ENCODE data around the gene RPP14.
A peak's percentile ranks its signal among the peaks of the same experiment; 100 is the strongest.
"Not testable (repeated sequence)": the region's sequence is repeated elsewhere in the genome, so short reads cannot be mapped to it uniquely, and the experiment has no call there.

RPP14 gene

GRCh38 chr3:58329922-58330413 is 23.9 kb downstream of the RPP14 start:
- Histone ChIP-seq H3K9me3 (ENCODE audit: control insufficient read depth in 1 of 2, low read length in 2 of 2) (no peaks in the 10 kb centered on the region), H3K36me3 (ENCODE audit: control insufficient read depth in 1 of 2, insufficient read depth in 2 of 2, low read length in 2 of 2) (no peaks in the 10 kb centered on the region), H3K4me1 (ENCODE audit: control insufficient read depth in 1 of 2, insufficient read depth in 2 of 2, low read length in 2 of 2) (peaks cover 17 to 25% of the 10 kb centered on the region in 2 donors), H3K27ac (ENCODE audit: low read depth, low read length) (no peak overlapping the region), H3K4me3 (ENCODE audit: low read depth in 1 of 2, low read length in 2 of 2) (no peak overlapping the region), H3K9ac (ENCODE audit: low read depth in 1 of 2, low read length in 2 of 2) (no peak overlapping the region), H3K27me3 (ENCODE audit: control insufficient read depth in 1 of 2, insufficient read depth in 2 of 2, low read length in 2 of 2) (no peaks in the 10 kb centered on the region)

- no peak overlapping the region for H3K9ac ChIP-seq (ENCODE audit: low read depth in 1 of 2, low read length in 2 of 2)
- H3K27ac ChIP-seq (ENCODE audit: low read depth, low read length): no peak overlapping the region
- H3K36me3 ChIP-seq (ENCODE audit: control insufficient read depth in 1 of 2, insufficient read depth in 2 of 2, low read length in 2 of 2): no peaks in the 10 kb centered on the region
- H3K4me3 ChIP-seq (ENCODE audit: low read depth in 1 of 2, low read length in 2 of 2): no peak overlapping the region
- no peaks in the 10 kb centered on the region for H3K9me3 ChIP-seq (ENCODE audit: control insufficient read depth in 1 of 2, low read length in 2 of 2)
- peaks cover 18 to 20% of the 10 kb centered on the region in 2 donors for H3K4me1 ChIP-seq (ENCODE audit: control insufficient read depth in 1 of 2, insufficient read depth in 2 of 2, low read length in 2 of 2)
- H3K27me3 ChIP-seq (ENCODE audit: control insufficient read depth in 1 of 2, insufficient read depth in 2 of 2, low read length in 2 of 2): no peaks in the 10 kb centered on the region
Measured at GRCh38 chr3:58331593-58332152, 25.6 kb downstream of the RPP14 start.

GRCh38 chr3:58332575-58333188 is 26.6 kb downstream of the RPP14 start, which contains the start of gene PXK:
TSS of gene PXK (plus strand) at chr3:58332892. CDS start at chr3:58332989, 97 bp downstream.
- no peaks in the 10 kb centered on the region for H3K9me3 ChIP-seq (ENCODE audit: control insufficient read depth in 1 of 2, low read length in 2 of 2)
- peak within 1 kb of the TSS; percentile 85 for H3K4me3 ChIP-seq (ENCODE audit: low read depth in 1 of 2, low read length in 2 of 2)
- no peak within 1 kb of the TSS for H3K27ac ChIP-seq (ENCODE audit: low read depth, low read length)
- H3K9ac ChIP-seq (ENCODE audit: low read depth in 1 of 2, low read length in 2 of 2): peak within 1 kb of the TSS; percentile 60 to 78
- no peaks in the 10 kb centered on the region for H3K36me3 ChIP-seq (ENCODE audit: control insufficient read depth in 1 of 2, insufficient read depth in 2 of 2, low read length in 2 of 2)
- peaks cover 18 to 20% of the 10 kb centered on the region in 2 donors for H3K4me1 ChIP-seq (ENCODE audit: control insufficient read depth in 1 of 2, insufficient read depth in 2 of 2, low read length in 2 of 2)
- no peaks in the 10 kb centered on the region for H3K27me3 ChIP-seq (ENCODE audit: control insufficient read depth in 1 of 2, insufficient read depth in 2 of 2, low read length in 2 of 2)

- Histone ChIP-seq H3K27me3 (ENCODE audit: control insufficient read depth in 1 of 2, insufficient read depth in 2 of 2, low read length in 2 of 2) (no peaks in the 10 kb centered on the region), H3K9ac (ENCODE audit: low read depth in 1 of 2, low read length in 2 of 2) (peak overlapping the region; percentile 60 to 78), H3K4me3 (ENCODE audit: low read depth in 1 of 2, low read length in 2 of 2) (peak overlapping the region; percentile 85), H3K4me1 (ENCODE audit: control insufficient read depth in 1 of 2, insufficient read depth in 2 of 2, low read length in 2 of 2) (peaks cover 18 to 20% of the 10 kb centered on the region in 2 donors), H3K27ac (ENCODE audit: low read depth, low read length) (no peak overlapping the region), H3K36me3 (ENCODE audit: control insufficient read depth in 1 of 2, insufficient read depth in 2 of 2, low read length in 2 of 2) (no peaks in the 10 kb centered on the region), H3K9me3 (ENCODE audit: control insufficient read depth in 1 of 2, low read length in 2 of 2) (no peaks in the 10 kb centered on the region)
Measured at GRCh38 chr3:58333206-58334012, 27.4 kb downstream of the RPP14 start.

GRCh38 chr3:58334013-58334321 is 27.9 kb downstream of the RPP14 start:
- peak overlapping the region; percentile 85 for H3K4me3 ChIP-seq (ENCODE audit: low read depth in 1 of 2, low read length in 2 of 2)

GRCh38 chr3:58334506-58334884 is 28.4 kb downstream of the RPP14 start:
- Histone ChIP-seq H3K27ac (ENCODE audit: low read depth, low read length) (no peak overlapping the region), H3K36me3 (ENCODE audit: control insufficient read depth in 1 of 2, insufficient read depth in 2 of 2, low read length in 2 of 2) (no peaks in the 10 kb centered on the region), H3K9me3 (ENCODE audit: control insufficient read depth in 1 of 2, low read length in 2 of 2) (no peaks in the 10 kb centered on the region), H3K27me3 (ENCODE audit: control insufficient read depth in 1 of 2, insufficient read depth in 2 of 2, low read length in 2 of 2) (no peaks in the 10 kb centered on the region), H3K9ac (ENCODE audit: low read depth in 1 of 2, low read length in 2 of 2) (no peak overlapping the region), H3K4me3 (ENCODE audit: low read depth in 1 of 2, low read length in 2 of 2) (peak overlapping the region; percentile 85), H3K4me1 (ENCODE audit: control insufficient read depth in 1 of 2, insufficient read depth in 2 of 2, low read length in 2 of 2) (peaks cover 18 to 20% of the 10 kb centered on the region in 2 donors)

More at GRCh38 chr3:58334013-58334321, 27.9 kb downstream of the RPP14 start:
- Histone ChIP-seq H3K27me3 (ENCODE audit: control insufficient read depth in 1 of 2, insufficient read depth in 2 of 2, low read length in 2 of 2) (no peaks in the 10 kb centered on the region), H3K36me3 (ENCODE audit: control insufficient read depth in 1 of 2, insufficient read depth in 2 of 2, low read length in 2 of 2) (no peaks in the 10 kb centered on the region), H3K27ac (ENCODE audit: low read depth, low read length) (no peak overlapping the region), H3K4me1 (ENCODE audit: control insufficient read depth in 1 of 2, insufficient read depth in 2 of 2, low read length in 2 of 2) (peaks cover 18 to 20% of the 10 kb centered on the region in 2 donors), H3K9ac (ENCODE audit: low read depth in 1 of 2, low read length in 2 of 2) (peak overlapping the region; percentile 60 to 78), H3K9me3 (ENCODE audit: control insufficient read depth in 1 of 2, low read length in 2 of 2) (no peaks in the 10 kb centered on the region)

GRCh38 chr3:58335652-58335947 is 29.6 kb downstream of the RPP14 start:
- Histone ChIP-seq H3K9me3 (ENCODE audit: control insufficient read depth in 1 of 2, low read length in 2 of 2) (no peaks in the 10 kb centered on the region), H3K9ac (ENCODE audit: low read depth in 1 of 2, low read length in 2 of 2) (peak overlapping the region in 1 of 2 donors; percentile 39), H3K36me3 (ENCODE audit: control insufficient read depth in 1 of 2, insufficient read depth in 2 of 2, low read length in 2 of 2) (no peaks in the 10 kb centered on the region), H3K27ac (ENCODE audit: low read depth, low read length) (peak overlapping the region; percentile 39), H3K27me3 (ENCODE audit: control insufficient read depth in 1 of 2, insufficient read depth in 2 of 2, low read length in 2 of 2) (no peaks in the 10 kb centered on the region), H3K4me3 (ENCODE audit: low read depth in 1 of 2, low read length in 2 of 2) (no peak overlapping the region), H3K4me1 (ENCODE audit: control insufficient read depth in 1 of 2, insufficient read depth in 2 of 2, low read length in 2 of 2) (peaks cover 18 to 20% of the 10 kb centered on the region in 2 donors)

- Histone ChIP-seq H3K27me3 (ENCODE audit: control insufficient read depth in 1 of 2, insufficient read depth in 2 of 2, low read length in 2 of 2) (no peaks in the 10 kb centered on the region), H3K27ac (ENCODE audit: low read depth, low read length) (no peak overlapping the region), H3K36me3 (ENCODE audit: control insufficient read depth in 1 of 2, insufficient read depth in 2 of 2, low read length in 2 of 2) (no peaks in the 10 kb centered on the region), H3K9ac (ENCODE audit: low read depth in 1 of 2, low read length in 2 of 2) (no peak overlapping the region), H3K9me3 (ENCODE audit: control insufficient read depth in 1 of 2, low read length in 2 of 2) (no peaks in the 10 kb centered on the region), H3K4me3 (ENCODE audit: low read depth in 1 of 2, low read length in 2 of 2) (no peak overlapping the region), H3K4me1 (ENCODE audit: control insufficient read depth in 1 of 2, insufficient read depth in 2 of 2, low read length in 2 of 2) (peaks cover 18 to 20% of the 10 kb centered on the region in 2 donors)
Measured at GRCh38 chr3:58336135-58336882, 30.3 kb downstream of the RPP14 start.

- no peak overlapping the region for H3K27ac ChIP-seq (ENCODE audit: low read depth, low read length)
Measured at GRCh38 chr3:58337190-58337589, 31.1 kb downstream of the RPP14 start.

GRCh38 chr3:58339146-58339545 is 33.1 kb downstream of the RPP14 start:
- not testable (repeated sequence) for H3K9me3 ChIP-seq (ENCODE audit: control insufficient read depth in 1 of 2, low read length in 2 of 2); H3K36me3 ChIP-seq (ENCODE audit: control insufficient read depth in 1 of 2, insufficient read depth in 2 of 2, low read length in 2 of 2); H3K27me3 ChIP-seq (ENCODE audit: control insufficient read depth in 1 of 2, insufficient read depth in 2 of 2, low read length in 2 of 2); H3K4me3 ChIP-seq (ENCODE audit: low read depth in 1 of 2, low read length in 2 of 2); H3K9ac ChIP-seq (ENCODE audit: low read depth in 1 of 2, low read length in 2 of 2); H3K27ac ChIP-seq (ENCODE audit: low read depth, low read length)
- peaks cover 18% of the 10 kb centered on the region in 2 donors for H3K4me1 ChIP-seq (ENCODE audit: control insufficient read depth in 1 of 2, insufficient read depth in 2 of 2, low read length in 2 of 2)

More at GRCh38 chr3:58337190-58337589, 31.1 kb downstream of the RPP14 start:
- Histone ChIP-seq H3K4me3 (ENCODE audit: low read depth in 1 of 2, low read length in 2 of 2) (no peak overlapping the region), H3K9ac (ENCODE audit: low read depth in 1 of 2, low read length in 2 of 2) (no peak overlapping the region), H3K4me1 (ENCODE audit: control insufficient read depth in 1 of 2, insufficient read depth in 2 of 2, low read length in 2 of 2) (peaks cover 15 to 18% of the 10 kb centered on the region in 2 donors), H3K36me3 (ENCODE audit: control insufficient read depth in 1 of 2, insufficient read depth in 2 of 2, low read length in 2 of 2) (no peaks in the 10 kb centered on the region), H3K27me3 (ENCODE audit: control insufficient read depth in 1 of 2, insufficient read depth in 2 of 2, low read length in 2 of 2) (no peaks in the 10 kb centered on the region), H3K9me3 (ENCODE audit: control insufficient read depth in 1 of 2, low read length in 2 of 2) (no peaks in the 10 kb centered on the region)

Data from duodenal mucosa (tissue), 2 donors.